Trophoblast cell (in vitro differentiated cells and primary cell): ENCODE measurements around the gene EME1.
A peak's percentile ranks its signal among the peaks of the same experiment; 100 is the strongest.

Experiments used
- DNase-seq, 2 donors: peaks; one replicate each; pipeline ENCODE4 v3.0.0-alpha.2; 2016
- H2AFZ ChIP-seq: 2 replicates; pipeline ENCODE4 v1.6.1; 2013; ENCODE audit warnings: low read length, moderate library complexity, mild to moderate bottlenecking; ENCODE audit not compliant: insufficient read depth, poor library complexity
- H2AK5ac ChIP-seq: 2 replicates; pipeline ENCODE4 v1.6.1; 2013; ENCODE audit warnings: mild to moderate bottlenecking, low read length
- H2BK120ac ChIP-seq: 2 replicates; pipeline ENCODE4 v1.6.1; 2013; ENCODE audit warnings: low read length, mild to moderate bottlenecking, moderate library complexity; ENCODE audit not compliant: insufficient read depth, poor library complexity
- H2BK12ac ChIP-seq: 2 replicates; pipeline ENCODE4 v1.6.1; 2013; ENCODE audit warnings: mild to moderate bottlenecking, low read length, moderate library complexity
- H2BK5ac ChIP-seq: 2 replicates; pipeline ENCODE4 v1.6.1; 2013; ENCODE audit warnings: low read length, low read depth, moderate library complexity, mild to moderate bottlenecking; ENCODE audit not compliant: poor library complexity
- H3K14ac ChIP-seq: 2 replicates; pipeline ENCODE4 v1.6.1; 2013; ENCODE audit warnings: mild to moderate bottlenecking, low read length
- H3K18ac ChIP-seq: 2 replicates; pipeline ENCODE4 v1.6.1; 2013; ENCODE audit warnings: mild to moderate bottlenecking, low read length
- H3K23ac ChIP-seq: 2 replicates; pipeline ENCODE4 v1.6.1; 2013; ENCODE audit warnings: low read length
- H3K27ac ChIP-seq: 2 replicates; pipeline ENCODE4 v1.5.1; 2013; ENCODE audit warnings: low read depth, mild to moderate bottlenecking, inconsistent platforms, low read length, moderate library complexity
- H3K27me3 ChIP-seq: 2 replicates; pipeline ENCODE4 v1.6.1; 2013; ENCODE audit warnings: inconsistent platforms, mild to moderate bottlenecking, low read length, moderate library complexity; ENCODE audit not compliant: insufficient read depth
- H3K36me3 ChIP-seq, 2 experiments: 1 replicate in 1 of 2; 2 replicates in 1 of 2; pipeline ENCODE4 v1.6.1; 2013; ENCODE audit warnings: low read length in 2 of 2, mild to moderate bottlenecking in 2 of 2, moderate library complexity in 1 of 2; ENCODE audit not compliant: insufficient read depth in 2 of 2, control insufficient read depth in 1 of 2
- H3K4ac ChIP-seq: 2 replicates; pipeline ENCODE4 v1.6.1; 2013; ENCODE audit warnings: low read depth, mild to moderate bottlenecking, low read length, moderate library complexity
- H3K4me1 ChIP-seq, 2 experiments: 1 replicate in 1 of 2; 2 replicates in 1 of 2; pipeline ENCODE4 v1.6.1; 2013; ENCODE audit warnings: low read length in 2 of 2, mild to moderate bottlenecking in 2 of 2, moderate library complexity in 1 of 2; ENCODE audit not compliant: insufficient read depth in 2 of 2, control insufficient read depth in 1 of 2
- H3K4me2 ChIP-seq: 2 replicates; pipeline ENCODE4 v1.6.1; 2013; ENCODE audit warnings: inconsistent platforms, mild to moderate bottlenecking, low read length, moderate library complexity
- H3K4me3 ChIP-seq: 2 replicates; pipeline ENCODE4 v1.5.1; 2013; ENCODE audit warnings: mild to moderate bottlenecking, low read depth, low read length, inconsistent platforms
- H3K79me1 ChIP-seq: one replicate; pipeline ENCODE4 v1.6.1; 2013; ENCODE audit warnings: low read length
- H3K79me2 ChIP-seq: 2 replicates; pipeline ENCODE4 v1.6.1; 2013; ENCODE audit warnings: low read length, mild to moderate bottlenecking; ENCODE audit not compliant: control insufficient read depth, insufficient read depth, poor library complexity
- H3K9ac ChIP-seq: 2 replicates; pipeline ENCODE4 v1.6.1; 2013; ENCODE audit warnings: mild to moderate bottlenecking, low read length
- H3K9me3 ChIP-seq: 2 replicates; pipeline ENCODE4 v1.6.1; 2013; ENCODE audit warnings: low read depth, mild to moderate bottlenecking, control low read depth, inconsistent platforms, low read length; ENCODE audit not compliant: insufficient read depth
- H4K12ac ChIP-seq: 2 replicates; pipeline ENCODE4 v1.6.1; 2013; ENCODE audit warnings: low read depth, mild to moderate bottlenecking, low read length, moderate library complexity
- H4K8ac ChIP-seq: 2 replicates; pipeline ENCODE4 v1.6.1; 2013; ENCODE audit warnings: low read depth, mild to moderate bottlenecking, low read length, moderate library complexity
- H4K91ac ChIP-seq: one replicate; pipeline ENCODE4 v1.6.1; 2013; ENCODE audit warnings: low read depth, mild to moderate bottlenecking, low read length, moderate library complexity
- WGBS: extraction: QIAGEN DNeasy Blood & Tissue Kit; methylation state at CpG from one replicate; pipeline ENCODE4 v1.1.7; 2013; ENCODE audit warnings: missing lambda C conversion rate; ENCODE audit not compliant: insufficient read length, insufficient coverage; ENCODE audit errors: extremely low coverage; 5-methylcytosine and 5-hydroxymethylcytosine counted together

The EME1 gene

GRCh38 chr17:50423553-50424159, 50.6 kb downstream of the EME1 start:
- Histone ChIP-seq H3K23ac (no peak overlapping the region), H2BK5ac (peak overlapping the region; percentile 43), H3K27me3 (no peaks in the 10 kb centered on the region), H3K79me2 (peaks cover 13% of the 10 kb centered on the region), H3K4me2 (peak overlapping the region; percentile 25), H2BK120ac (no peak overlapping the region), H4K8ac (peak overlapping the region; percentile 70), H3K14ac (no peak overlapping the region), H3K9ac (no peak overlapping the region), H4K91ac (peak overlapping the region; percentile 64), H3K9me3 (no peaks in the 10 kb centered on the region), H3K79me1 (peaks cover 26% of the 10 kb centered on the region), H3K4me1 (peaks cover 30 to 40% of the 10 kb centered on the region in 2 experiments), H3K36me3 (no peaks in the 10 kb centered on the region), H3K18ac (no peak overlapping the region), H2AK5ac (no peak overlapping the region), H2AFZ (no peak overlapping the region), H3K27ac (peak overlapping the region; percentile 77), H3K4ac (no peak overlapping the region), H3K4me3 (no peak overlapping the region), H2BK12ac (peak overlapping the region; percentile 50), H4K12ac (no peak overlapping the region)
- WGBS: no CpG with 5 or more reads among the region's 6 CpGs
- DNase-seq: peak; percentile 70 to 75

GRCh38 chr17:50424246-50424995, 51.4 kb downstream of the EME1 start:
- H2AFZ ChIP-seq: no peak overlapping the region
- H3K36me3 ChIP-seq: no peaks in the 10 kb centered on the region
- no peaks in the 10 kb centered on the region for H3K27me3 ChIP-seq
- H3K79me1 ChIP-seq: peaks cover 32% of the 10 kb centered on the region
- H2BK120ac ChIP-seq: peak overlapping the region; percentile 44
- peaks cover 35 to 46% of the 10 kb centered on the region in 2 experiments for H3K4me1 ChIP-seq
- peak overlapping the region; percentile 64 for H4K91ac ChIP-seq
- peak overlapping the region; percentile 76 for H2AK5ac ChIP-seq
- H2BK5ac ChIP-seq: peak overlapping the region; percentile 59
- H4K12ac ChIP-seq: no peak overlapping the region
- no peak overlapping the region for H3K9ac ChIP-seq
- peak overlapping the region; percentile 80 for H3K14ac ChIP-seq
- peak overlapping the region; percentile 29 for H3K4ac ChIP-seq
- peak overlapping the region; percentile 35 for H3K18ac ChIP-seq
- H3K4me3 ChIP-seq: no peak overlapping the region
- H2BK12ac ChIP-seq: peak overlapping the region; percentile 83
- no peaks in the 10 kb centered on the region for H3K9me3 ChIP-seq
- DNase-seq: no peak
- WGBS: no CpG with 5 or more reads among the region's 9 CpGs
- H3K27ac ChIP-seq: peak overlapping the region; percentile 77
- H3K23ac ChIP-seq: no peak overlapping the region
- peak overlapping the region; percentile 70 for H4K8ac ChIP-seq
- peaks cover 13% of the 10 kb centered on the region for H3K79me2 ChIP-seq
- peak overlapping the region; percentile 25 for H3K4me2 ChIP-seq

GRCh38 chr17:50424996-50425681, 52.1 kb downstream of the EME1 start:
- Histone ChIP-seq H2BK120ac (peak overlapping the region; percentile 44), H3K36me3 (no peaks in the 10 kb centered on the region), H3K9ac (no peak overlapping the region), H3K23ac (no peak overlapping the region), H4K8ac (peak overlapping the region; percentile 55), H3K18ac (peak overlapping the region; percentile 36), H2BK12ac (peak overlapping the region; percentile 83), H2AFZ (peak overlapping the region; percentile 52), H2AK5ac (peak overlapping the region; percentile 76), H3K79me2 (peaks cover 16% of the 10 kb centered on the region), H3K14ac (peak overlapping the region; percentile 80), H3K4me2 (peak overlapping the region; percentile 62), H3K79me1 (peaks cover 33% of the 10 kb centered on the region), H2BK5ac (peak overlapping the region; percentile 59), H3K9me3 (no peaks in the 10 kb centered on the region), H4K12ac (peak overlapping the region; percentile 33), H3K4me3 (no peak overlapping the region), H3K27me3 (no peaks in the 10 kb centered on the region), H3K4me1 (peaks cover 42 to 53% of the 10 kb centered on the region in 2 experiments), H3K27ac (peak overlapping the region; percentile 54), H4K91ac (peak overlapping the region; percentile 64), H3K4ac (peak overlapping the region; percentile 35)
- DNase-seq: no peak
- no CpG with 5 or more reads among the region's 8 CpGs for WGBS

- peak within 1 kb of the TSS; percentile 76 for H2AK5ac ChIP-seq
These were observed 52.8 kb downstream of the EME1 start, which contains the start of gene ACSF2 for GRCh38 chr17:50425682-50426471. Gene ACSF2, plus strand, starts transcription at chr17:50426218. Its CDS starts 44 bp downstream, at chr17:50426262.

More at GRCh38 chr17:50425682-50426471, 52.8 kb downstream of the EME1 start, which contains the start of gene ACSF2:
- peak; percentile 40 to 71 for DNase-seq
- Histone ChIP-seq H2BK12ac (peak within 1 kb of the TSS; percentile 84), H3K4me3 (peak within 1 kb of the TSS; percentile 74), H3K4ac (peak within 1 kb of the TSS; percentile 93), H3K14ac (peak within 1 kb of the TSS; percentile 80), H3K18ac (peak within 1 kb of the TSS; percentile 85), H2AFZ (peak within 1 kb of the TSS; percentile 94), H3K9me3 (no peaks in the 10 kb centered on the region), H3K4me1 (peaks cover 43 to 53% of the 10 kb centered on the region in 2 experiments), H3K23ac (no peak within 1 kb of the TSS), H3K9ac (peak within 1 kb of the TSS; percentile 11), H3K36me3 (no peaks in the 10 kb centered on the region), H3K27me3 (no peaks in the 10 kb centered on the region), H4K91ac (peak within 1 kb of the TSS; percentile 72), H4K8ac (peak within 1 kb of the TSS; percentile 79), H3K79me1 (peaks cover 33% of the 10 kb centered on the region), H4K12ac (peak within 1 kb of the TSS; percentile 82), H2BK5ac (peak within 1 kb of the TSS; percentile 78), H3K79me2 (peaks cover 16% of the 10 kb centered on the region), H2BK120ac (peak within 1 kb of the TSS; percentile 77), H3K27ac (peak within 1 kb of the TSS; percentile 80), H3K4me2 (peak within 1 kb of the TSS; percentile 62)
- no CpG with 5 or more reads among the region's 70 CpGs for WGBS
